Keratinocyte (primary cell): ENCODE results near the gene PRUNE1. TPM values are rescaled to one million over a fixed set of nuclear protein-coding genes. Genes with fewer than 3 reads are reported as not detected.
A peak's percentile ranks its signal among the peaks of the same experiment; 100 is the strongest.

Experiments used
- DNase-seq: peaks from one replicate; pipeline ENCODE4 v3.0.0-alpha.2; 2011; ENCODE audit warnings: low read depth, missing footprints, low spot score
- FAIRE-seq: peaks from 2 replicates; lab custom pipeline; 2011; peaks lifted over from hg19 to GRCh38; lab: Jason Lieb, UNC
- H2AFZ ChIP-seq: 2 replicates; pipeline ENCODE4 v1.6.0; 2012; ENCODE audit warnings: low read length, control low read depth, inconsistent platforms; ENCODE audit not compliant: control insufficient read depth
- H3K27ac ChIP-seq: 2 replicates; pipeline ENCODE4 v1.5.1; 2011; ENCODE audit warnings: low read length; ENCODE audit not compliant: control insufficient read depth, insufficient read depth
- H3K27me3 ChIP-seq: 3 replicates; pipeline ENCODE4 v1.6.0; 2011; ENCODE audit warnings: low read length; ENCODE audit not compliant: control insufficient read depth, insufficient read depth; ENCODE audit errors: extremely low read depth
- H3K36me3 ChIP-seq, 2 experiments: 2 replicates in 1 of 2; 3 replicates in 1 of 2; pipeline ENCODE4 v1.5.1; 2011; ENCODE audit warnings: low read length in 2 of 2, mild to moderate bottlenecking in 1 of 2; ENCODE audit not compliant: control insufficient read depth in 2 of 2, insufficient read depth in 2 of 2; ENCODE audit errors: extremely low read depth in 1 of 2
- H3K4me1 ChIP-seq: 3 replicates; pipeline ENCODE4 v1.5.1; 2011; ENCODE audit warnings: low read length; ENCODE audit not compliant: control insufficient read depth, insufficient read depth; ENCODE audit errors: extremely low read depth
- H3K4me2 ChIP-seq: 3 replicates; pipeline ENCODE4 v1.6.0; 2011; ENCODE audit warnings: low read depth, low read length; ENCODE audit not compliant: control insufficient read depth, insufficient read depth; ENCODE audit errors: extremely low read depth
- H3K4me3 ChIP-seq, 3 experiments: fragments of 200-600 bp in 1 of 3; sonication (generic) in 1 of 3; 2 replicates in 2 of 3; 3 replicates in 1 of 3; pipeline ENCODE4 v1.5.1; 2011 to 2016; ENCODE audit warnings: low read length in 3 of 3, mild to moderate bottlenecking in 3 of 3, control low read depth in 2 of 3, inconsistent platforms in 1 of 3, low read depth in 1 of 3, mixed read lengths in 1 of 3, mixed run types in 1 of 3, moderate library complexity in 1 of 3; ENCODE audit not compliant: control insufficient read depth in 2 of 3, insufficient read depth in 2 of 3; ENCODE audit errors: extremely low read depth in 1 of 3
- H3K79me2 ChIP-seq: 2 replicates; pipeline ENCODE4 v1.6.0; 2012; ENCODE audit warnings: low read length; ENCODE audit not compliant: control insufficient read depth, insufficient read depth
- H3K9ac ChIP-seq: 3 replicates; pipeline ENCODE4 v1.6.0; 2011; ENCODE audit warnings: low read length; ENCODE audit not compliant: control insufficient read depth, insufficient read depth; ENCODE audit errors: extremely low read depth
- H3K9me1 ChIP-seq: 3 replicates; pipeline ENCODE4 v1.6.0; 2011; ENCODE audit warnings: low read length; ENCODE audit not compliant: control insufficient read depth, insufficient read depth; ENCODE audit errors: extremely low read depth
- H3K9me3 ChIP-seq: 2 replicates; pipeline ENCODE4 v1.5.1; 2012; ENCODE audit warnings: low read depth, low read length; ENCODE audit not compliant: control insufficient read depth
- H4K20me1 ChIP-seq: 3 replicates; pipeline ENCODE4 v1.6.0; 2011; ENCODE audit warnings: low read length; ENCODE audit not compliant: control insufficient read depth, insufficient read depth; ENCODE audit errors: extremely low read depth
- EZH2 ChIP-seq: IDR thresholded peaks from one replicate; pipeline ENCODE4 v1.6.1; 2012; ENCODE audit warnings: inconsistent platforms, mild to moderate bottlenecking, low read length, moderate library complexity
- dilution Hi-C: fragments of 300-500 bp; cut with MboI; formaldehyde crosslinking; loops from one replicate; pipeline ENCODE4 v1.7.0; 2020; ENCODE audit warnings: low sequenced_read_pairs; ENCODE audit not compliant: extremely low pct_ligation_motif_present
- polyA plus RNA-seq, 5 experiments: library from polyadenylated mRNA; depleted of rRNA in 3 of 5; stranded (reverse) in 3 of 5; stranded (forward) in 1 of 5; unstranded in 1 of 5; fragments of >200 nt; gene quantifications; 1 replicate in 1 of 5; 2 replicates in 3 of 5; 3 replicates in 1 of 5; pipeline versions ENCODE4 v1.2.1 to v1.2.3, GENCODE V29; 2011 to 2012; ENCODE audit warnings: missing spikeins in 2 of 5, low read depth in 1 of 5, low replicate concordance in 1 of 5
- TF ChIP-seq, protein P1 (sequence below), 3 experiments: IDR thresholded peaks in 1 of 3; conservative IDR thresholded peaks in 1 of 3; optimal IDR thresholded peaks in 1 of 3; 2 replicates in 2 of 3; 3 replicates in 1 of 3; pipeline versions ENCODE3 to v1.5.1; 2011; ENCODE audit warnings: low read length in 3 of 3, mild to moderate bottlenecking in 3 of 3, moderate library complexity in 2 of 3, control low read depth in 1 of 3, inconsistent platforms in 1 of 3; ENCODE audit not compliant: insufficient read depth in 2 of 3; ENCODE audit errors: extremely low read depth in 1 of 3

The PRUNE1 gene
- polyA plus RNA-seq, 1 donor (not counting 4 experiments of a cell fraction or from before 2014, with no cell fraction given), result 15.4 TPM

DNA sequence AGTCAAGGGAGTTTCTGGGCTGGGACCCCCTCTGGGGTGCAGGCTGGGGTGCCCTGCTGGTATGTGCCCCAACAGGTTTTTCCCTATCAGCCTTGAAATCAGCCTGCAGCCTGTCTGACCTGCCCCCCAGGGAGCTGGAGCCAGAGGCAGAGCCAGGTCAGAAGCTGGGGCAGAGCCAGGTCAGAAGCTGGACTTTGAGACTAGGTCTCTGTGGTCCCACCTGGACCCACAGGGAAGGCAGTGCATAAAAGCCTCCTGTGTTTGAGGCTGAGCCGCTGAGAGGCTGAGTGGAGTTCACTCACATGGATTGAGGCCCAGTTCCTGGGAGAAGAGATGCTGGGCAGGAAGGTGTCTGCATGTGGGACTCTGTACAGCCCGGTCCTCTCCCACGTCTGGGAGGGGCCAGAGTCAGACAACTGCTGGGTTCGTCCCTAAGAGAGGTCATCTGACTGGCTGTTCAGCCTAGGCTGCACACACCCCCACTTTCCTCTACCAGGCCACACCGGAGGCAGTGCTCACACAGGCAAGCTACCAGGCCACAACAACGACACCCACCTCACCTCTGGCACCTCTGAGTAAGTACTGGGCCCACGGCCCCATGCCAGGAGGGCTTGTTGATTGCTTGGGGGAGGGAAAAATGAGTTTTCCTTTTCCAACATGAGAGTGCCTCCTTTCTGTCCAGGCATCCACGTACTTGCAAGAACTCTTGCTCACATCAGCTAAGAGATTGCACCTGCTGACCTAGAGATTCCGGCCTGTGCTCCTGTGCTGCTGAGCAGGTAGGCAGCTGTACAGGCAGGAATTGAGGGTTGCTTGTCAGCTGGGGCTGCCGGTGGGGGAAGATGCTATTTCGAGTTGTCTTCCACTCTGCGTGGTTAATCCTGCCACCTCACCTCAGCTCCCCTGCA lies 26.2 kb upstream of the PRUNE1 start, which contains the start of gene ANXA9:
Gene ANXA9, plus strand, starts transcription at position 488 of the 908 bp plus-strand sequence. CDS start 814 bp downstream, outside the sequence.
- no peak for DNase-seq
- H3K27ac ChIP-seq, result peak within 1 kb of the TSS; percentile 19

DNA sequence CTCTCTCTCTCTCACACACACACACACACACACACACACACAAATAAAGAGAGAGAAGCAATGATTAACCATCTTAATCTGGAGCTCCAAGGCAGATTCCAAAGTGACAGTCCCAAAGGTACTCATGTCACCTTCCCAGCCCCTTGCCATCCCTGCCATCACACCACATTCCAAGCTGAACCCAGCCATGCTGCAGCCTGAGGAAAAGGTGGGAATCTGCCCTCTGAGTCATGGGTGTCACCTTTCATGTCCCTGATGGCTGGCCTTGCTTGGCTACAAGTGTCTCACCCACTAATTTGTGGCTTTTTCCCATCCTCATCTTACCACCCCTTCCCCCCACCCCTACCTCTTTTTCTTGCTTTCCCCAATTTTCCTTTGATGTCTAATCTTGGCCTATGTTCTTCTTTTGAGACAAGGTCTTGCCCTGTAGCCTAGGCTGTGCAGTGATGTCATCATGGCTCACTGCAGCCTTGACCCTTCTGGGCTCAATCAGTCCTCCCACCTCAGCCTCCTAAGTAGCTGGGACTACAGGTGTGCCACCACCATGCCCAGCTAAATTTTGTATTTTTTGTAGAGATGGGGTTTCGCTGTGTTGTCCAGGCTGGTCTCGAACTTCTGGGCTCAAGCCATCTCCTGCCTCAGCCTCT lies 22.9 kb upstream of the PRUNE1 start:
- Histone ChIP-seq H4K20me1 (no peaks in the 10 kb centered on the region), H3K79me2 (no peaks in the 10 kb centered on the region), H2AFZ (no peak overlapping the region), H3K27ac (no peak overlapping the region), H3K4me3 (no peak overlapping the region), H3K27me3 (no peaks in the 10 kb centered on the region), H3K36me3 (no peaks in the 10 kb centered on the region), H3K4me2 (no peak overlapping the region), H3K9me3 (no peaks in the 10 kb centered on the region), H3K9ac (no peak overlapping the region), H3K4me1 (peaks cover 17% of the 10 kb centered on the region), H3K9me1 (no peaks in the 10 kb centered on the region)
- no peak for FAIRE-seq
- dilution Hi-C loops, result no loop called here
- no peak for DNase-seq
- no peak for TF ChIP-seq EZH2
- TF ChIP-seq, protein P1, sequence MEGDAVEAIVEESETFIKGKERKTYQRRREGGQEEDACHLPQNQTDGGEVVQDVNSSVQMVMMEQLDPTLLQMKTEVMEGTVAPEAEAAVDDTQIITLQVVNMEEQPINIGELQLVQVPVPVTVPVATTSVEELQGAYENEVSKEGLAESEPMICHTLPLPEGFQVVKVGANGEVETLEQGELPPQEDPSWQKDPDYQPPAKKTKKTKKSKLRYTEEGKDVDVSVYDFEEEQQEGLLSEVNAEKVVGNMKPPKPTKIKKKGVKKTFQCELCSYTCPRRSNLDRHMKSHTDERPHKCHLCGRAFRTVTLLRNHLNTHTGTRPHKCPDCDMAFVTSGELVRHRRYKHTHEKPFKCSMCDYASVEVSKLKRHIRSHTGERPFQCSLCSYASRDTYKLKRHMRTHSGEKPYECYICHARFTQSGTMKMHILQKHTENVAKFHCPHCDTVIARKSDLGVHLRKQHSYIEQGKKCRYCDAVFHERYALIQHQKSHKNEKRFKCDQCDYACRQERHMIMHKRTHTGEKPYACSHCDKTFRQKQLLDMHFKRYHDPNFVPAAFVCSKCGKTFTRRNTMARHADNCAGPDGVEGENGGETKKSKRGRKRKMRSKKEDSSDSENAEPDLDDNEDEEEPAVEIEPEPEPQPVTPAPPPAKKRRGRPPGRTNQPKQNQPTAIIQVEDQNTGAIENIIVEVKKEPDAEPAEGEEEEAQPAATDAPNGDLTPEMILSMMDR (optimal IDR thresholded peaks at IDR 0.05 in 1 of 3, IDR thresholded peaks at IDR 0.05 in 1 of 3, conservative IDR thresholded peaks at IDR 0.05 in 1 of 3; ENCODE audit: extremely low read depth in 1 of 3, insufficient read depth in 2 of 3, low read length in 3 of 3), result no peak

More for the DNA sequence above, 26.2 kb upstream of the PRUNE1 start, which contains the start of gene ANXA9:
- Histone ChIP-seq H4K20me1 (no peaks in the 10 kb centered on the region), H2AFZ (peak within 1 kb of the TSS; percentile 34), H3K4me1 (peaks cover 27% of the 10 kb centered on the region), H3K79me2 (no peaks in the 10 kb centered on the region), H3K27me3 (no peaks in the 10 kb centered on the region), H3K4me3 (peak within 1 kb of the TSS in 1 of 3 experiments; percentile 15), H3K9ac (peak within 1 kb of the TSS; percentile 16), H3K9me3 (no peaks in the 10 kb centered on the region), H3K9me1 (no peaks in the 10 kb centered on the region), H3K36me3 (no peaks in the 10 kb centered on the region), H3K4me2 (peak within 1 kb of the TSS; percentile 63)
- dilution Hi-C loops, result no loop called here
- TF ChIP-seq EZH2, result no peak
- TF ChIP-seq, protein P1 (optimal IDR thresholded peaks at IDR 0.05 in 1 of 3, IDR thresholded peaks at IDR 0.05 in 1 of 3, conservative IDR thresholded peaks at IDR 0.05 in 1 of 3; ENCODE audit: extremely low read depth in 1 of 3, insufficient read depth in 2 of 3, low read length in 3 of 3), result no peak
- peak; percentile 56 for FAIRE-seq
